ENCODE data around the gene PGAP6. TPM values are rescaled to one million over a fixed set of nuclear protein-coding genes. Genes with fewer than 3 reads are reported as not detected.

The PGAP6 gene
- total and polyA plus RNA-seq, 2 of the 13 experiments (the other 11 are each of a cell fraction or from before 2014, with no cell fraction given), result 52.7 to 136 TPM

- TF ChIP-seq ZBTB40 (IDR thresholded peaks at IDR 0.05) (no peak), ZBTB40 (CRISPR knock-in tag; IDR thresholded peaks at IDR 0.05) (no peak), ZNF446 (CRISPR knock-in tag; IDR thresholded peaks at IDR 0.05) (peak; percentile 76; the same call in 1 of the 2 replicates), ZNF256 (CRISPR knock-in tag; conservative IDR thresholded peaks at IDR 0.05) (no peak), ZNF264 (CRISPR knock-in tag; IDR thresholded peaks at IDR 0.05) (no peak), MEIS1 (CRISPR knock-in tag; IDR thresholded peaks at IDR 0.05; ENCODE audit: borderline replicate concordance) (no peak), RXRB (CRISPR knock-in tag; IDR thresholded peaks at IDR 0.05; ENCODE audit: borderline replicate concordance) (no peak), CREB3 (CRISPR knock-in tag; IDR thresholded peaks at IDR 0.05) (no peak), YEATS2 (CRISPR knock-in tag; IDR thresholded peaks at IDR 0.05; ENCODE audit: borderline replicate concordance) (no peak), ZBTB34 (CRISPR knock-in tag; IDR thresholded peaks at IDR 0.05) (no peak), SPEN (CRISPR knock-in tag; IDR thresholded peaks at IDR 0.05; ENCODE audit: low read depth) (peak; percentile 72), SRY (CRISPR knock-in tag; IDR thresholded peaks at IDR 0.05) (peak; percentile 63; the same call in 1 of the 2 replicates), ZNF414 (CRISPR knock-in tag; IDR thresholded peaks at IDR 0.05) (peak; percentile 65; the same call in 1 of the 2 replicates), ZNF580 (CRISPR knock-in tag; IDR thresholded peaks at IDR 0.05; ENCODE audit: borderline replicate concordance, low read depth) (no peak; the same call in 1 of the 2 replicates)
Observed at GRCh38 chr16:359871-360697, 21.7 kb downstream of the PGAP6 start (continued).
